Caki2 (cell line): ENCODE measurements around the gene CDH16. TPM values are rescaled to one million over a fixed set of nuclear protein-coding genes. Genes with fewer than 3 reads are reported as not detected.

Experiments used
- DNase-seq: peaks from one replicate; pipeline ENCODE4 v3.0.0-alpha.2; 2015; ENCODE audit warnings: low read depth
- in situ Hi-C: cut with HindIII; loops from 2 replicates; pipeline ENCODE4 v1.10.0; 2016; ENCODE audit warnings: low sequenced_read_pairs, low pct_unique_long_range_greater_than_20kb, mixed read lengths
- total RNA-seq: library from RNA; depleted of rRNA; stranded (reverse); fragments of >200 nt; shearing (Covaris generic); gene quantifications from 2 replicates; pipeline ENCODE4 v1.2.3, GENCODE V29; 2014; ENCODE audit warnings: low replicate concordance

The CDH16 gene
- total RNA-seq, 1 experiment from 2014 or later, result 56.1 TPM

DNA sequence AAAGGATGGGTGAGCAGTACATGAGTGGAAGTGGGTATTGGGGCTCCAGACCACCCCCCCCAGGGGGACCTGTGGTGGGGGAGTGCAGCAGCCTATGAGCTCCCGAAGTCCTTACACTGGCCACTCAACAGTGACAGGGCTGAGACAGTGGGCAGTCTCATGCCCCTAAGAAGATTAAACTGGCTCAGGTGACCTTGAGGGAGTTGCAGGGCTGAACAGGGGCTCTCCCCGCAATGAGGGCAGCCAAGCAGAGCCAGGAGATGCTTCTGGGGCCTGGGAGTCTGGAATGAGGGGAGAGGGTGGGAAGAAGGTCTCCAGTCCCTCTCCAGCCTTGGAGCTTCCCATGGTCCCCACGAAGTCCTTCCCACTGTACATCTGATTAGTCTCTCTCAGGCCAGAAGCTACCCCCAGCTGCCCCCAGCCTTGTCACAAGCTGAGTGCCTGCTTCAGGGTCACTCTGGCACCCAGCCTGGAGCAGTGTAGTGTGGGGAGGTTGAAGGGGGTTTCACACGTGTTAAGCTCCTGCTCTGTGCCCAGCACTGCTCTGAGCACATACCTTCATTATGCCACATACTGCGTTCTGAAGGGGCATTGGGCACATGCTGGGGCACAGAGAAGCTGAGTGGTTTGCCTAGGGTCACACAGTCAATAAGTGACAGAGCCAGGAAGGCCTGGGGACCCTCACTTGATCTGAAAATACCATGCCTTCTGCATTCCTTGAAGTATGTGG lies 1.0 kb upstream of the CDH16 start:
- DNase-seq, result no peak
- in situ Hi-C loops, result no loop called here

DNA sequence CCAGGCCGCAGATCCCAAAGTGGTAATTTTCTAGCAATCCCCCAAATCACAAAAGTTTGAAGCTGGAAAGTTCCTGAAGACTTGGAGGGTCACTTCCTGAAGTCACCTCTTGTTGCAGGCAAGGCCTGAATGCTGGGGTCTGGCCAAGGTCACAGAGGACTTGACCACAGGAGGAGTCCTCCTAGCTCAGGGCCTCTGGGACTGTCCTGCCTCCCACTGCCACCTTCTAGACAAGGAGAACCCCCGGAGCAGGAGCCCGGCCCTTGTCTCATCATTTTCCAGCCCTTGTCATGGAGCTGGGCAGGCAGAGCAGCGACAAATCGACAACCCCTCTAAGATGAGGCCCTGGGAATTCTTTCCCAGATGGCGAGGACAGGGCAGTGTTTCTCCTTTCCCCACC lies 330 bp downstream of the CDH16 start:
- DNase-seq, result no peak
- in situ Hi-C loops, result no loop called here

DNA sequence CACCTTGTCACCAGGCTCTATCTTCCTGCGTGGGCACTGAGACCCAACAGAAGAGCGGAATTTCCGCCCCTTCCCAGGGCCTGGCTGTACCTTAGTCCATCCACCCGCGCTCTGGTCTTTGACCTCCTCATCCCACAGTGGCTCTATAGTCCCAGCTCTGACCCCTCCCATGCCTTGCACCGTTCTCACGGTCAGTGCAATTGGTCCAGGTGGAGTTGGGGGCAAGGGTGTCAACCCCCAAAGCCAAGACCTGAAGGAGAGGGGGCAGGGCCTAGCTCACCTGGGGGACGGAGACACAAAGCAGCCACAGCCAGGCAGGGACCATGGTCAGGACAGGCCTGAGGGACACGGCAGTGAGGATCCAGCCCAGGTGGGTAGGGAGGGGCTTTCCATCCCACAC lies 944 bp downstream of the CDH16 start:
- no peak for DNase-seq
- in situ Hi-C loops, result no loop called here

DNA sequence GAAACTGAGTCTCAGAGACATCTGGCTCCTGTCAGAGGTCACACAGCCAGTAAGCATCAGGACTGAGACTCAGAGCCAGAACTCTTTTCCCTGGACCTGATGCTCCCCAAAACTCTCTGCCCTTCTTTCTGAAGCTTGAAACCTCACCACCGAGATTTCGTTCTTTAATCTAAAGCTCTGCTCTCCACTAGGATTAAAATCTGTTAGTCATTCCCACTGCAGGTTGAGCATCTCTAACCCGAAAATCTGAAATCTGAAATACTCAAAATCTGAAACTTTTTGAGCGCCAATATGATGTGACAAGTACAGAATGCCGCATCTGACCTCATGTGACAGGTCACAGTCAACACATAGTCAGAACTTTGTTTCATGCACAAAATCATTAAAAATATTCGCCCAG lies 2.2 kb downstream of the CDH16 start:
- in situ Hi-C loops, result no loop called here
- no peak for DNase-seq

DNA sequence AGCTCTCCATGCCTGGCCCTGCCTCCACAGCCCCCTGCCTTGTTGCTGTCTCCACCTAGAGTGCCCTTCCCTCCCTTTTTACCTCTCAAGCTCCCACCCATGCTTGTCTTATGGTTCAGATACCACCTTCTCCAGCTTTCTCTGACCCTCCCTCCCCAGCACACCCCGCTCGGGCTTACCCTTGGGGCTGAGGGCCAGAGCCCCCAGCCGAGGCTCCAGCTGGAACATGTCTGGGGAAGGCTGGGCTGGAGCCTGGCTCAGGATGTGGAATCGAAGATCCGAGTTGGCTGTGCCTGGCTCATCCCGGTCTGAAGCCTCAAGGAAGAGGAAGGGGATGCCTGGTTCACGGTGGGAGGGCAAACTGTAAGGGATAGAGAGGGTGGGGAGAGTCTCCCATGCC lies 3.6 kb downstream of the CDH16 start:
- in situ Hi-C loops, result no loop called here
- DNase-seq, result no peak

DNA sequence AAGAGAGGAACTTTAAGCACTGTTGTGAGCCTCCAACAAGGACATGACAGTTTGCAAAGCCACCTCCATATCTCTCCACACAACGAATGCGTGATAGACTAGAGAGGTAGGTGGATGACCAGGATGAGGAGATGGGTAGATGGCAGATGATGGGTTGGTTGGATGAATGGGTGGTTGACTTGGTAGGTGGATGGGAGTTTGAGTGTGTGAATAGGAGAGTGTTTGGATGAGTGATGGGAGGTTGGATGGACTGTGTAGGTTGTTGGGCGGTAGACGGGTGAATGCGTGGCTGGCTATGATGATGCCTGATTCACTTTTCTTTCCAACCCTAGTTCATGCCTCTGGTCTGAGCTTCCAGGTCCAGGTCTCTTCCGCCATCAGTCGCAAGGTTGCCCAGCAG lies 4.1 kb downstream of the CDH16 start:
- in situ Hi-C loops, result no loop called here
- DNase-seq, result no peak

DNA sequence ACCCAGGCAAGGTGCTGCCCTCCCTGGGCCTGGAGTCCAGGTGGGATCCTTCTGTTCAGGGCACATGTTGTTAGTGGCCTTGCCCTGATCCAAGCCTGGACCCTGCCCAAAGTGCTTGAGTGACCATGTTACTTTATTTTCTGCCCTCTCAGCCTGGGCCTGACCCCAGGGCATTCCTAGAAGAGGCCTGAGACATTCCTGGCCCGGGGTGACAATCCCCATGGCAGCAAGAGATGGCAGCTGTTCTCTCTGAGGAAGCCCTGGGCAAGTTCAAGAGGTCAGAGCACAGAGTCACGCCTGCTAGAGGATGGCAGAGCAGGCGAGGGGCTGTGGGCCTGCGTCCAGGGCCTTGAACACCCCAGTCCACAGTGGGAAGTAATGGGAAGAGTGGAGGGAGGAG lies 5.0 kb downstream of the CDH16 start:
- DNase-seq, result no peak
- in situ Hi-C loops, result no loop called here

DNA sequence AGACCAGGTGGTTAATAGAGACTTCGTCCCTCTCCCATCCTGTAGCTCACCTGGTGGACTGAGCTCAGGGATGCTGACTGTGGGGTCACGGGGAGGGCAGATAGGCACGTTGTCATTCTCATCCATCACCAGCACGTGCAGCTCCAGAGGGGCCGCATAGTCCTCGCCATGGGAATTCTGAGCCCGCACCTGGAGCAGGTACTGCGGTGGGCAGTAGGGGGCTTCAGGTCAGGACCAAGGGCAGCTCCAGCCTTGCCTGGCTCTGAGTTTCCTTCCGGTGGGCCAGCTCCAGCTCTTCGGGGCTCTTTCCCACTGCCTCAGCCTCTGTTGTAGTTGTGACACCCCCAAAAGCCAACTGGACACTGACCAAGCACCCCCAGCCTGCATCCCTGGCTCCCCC lies 5.6 kb downstream of the CDH16 start:
- in situ Hi-C loops, result no loop called here
- no peak for DNase-seq

DNA sequence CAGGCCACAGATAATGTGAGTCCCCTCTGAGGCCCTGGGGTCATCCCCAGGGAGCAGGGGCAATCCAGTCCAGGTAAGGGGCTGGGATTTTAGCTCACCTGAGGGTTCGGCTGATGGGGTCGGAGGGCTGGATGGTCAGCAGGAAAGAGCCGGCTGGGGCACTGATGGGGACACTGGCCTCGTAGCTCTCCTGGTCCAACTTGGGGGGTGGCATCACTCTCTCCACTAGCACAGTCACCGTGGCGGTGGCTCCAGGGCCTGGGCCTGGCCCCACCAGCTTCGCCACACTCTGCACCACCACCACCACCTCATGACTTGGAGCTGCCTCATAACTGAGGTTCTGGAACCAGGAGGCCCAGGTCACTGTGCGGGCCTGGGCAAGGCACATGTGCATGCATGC lies 6.9 kb downstream of the CDH16 start:
- no peak for DNase-seq
- in situ Hi-C loops, result no loop called here

DNA sequence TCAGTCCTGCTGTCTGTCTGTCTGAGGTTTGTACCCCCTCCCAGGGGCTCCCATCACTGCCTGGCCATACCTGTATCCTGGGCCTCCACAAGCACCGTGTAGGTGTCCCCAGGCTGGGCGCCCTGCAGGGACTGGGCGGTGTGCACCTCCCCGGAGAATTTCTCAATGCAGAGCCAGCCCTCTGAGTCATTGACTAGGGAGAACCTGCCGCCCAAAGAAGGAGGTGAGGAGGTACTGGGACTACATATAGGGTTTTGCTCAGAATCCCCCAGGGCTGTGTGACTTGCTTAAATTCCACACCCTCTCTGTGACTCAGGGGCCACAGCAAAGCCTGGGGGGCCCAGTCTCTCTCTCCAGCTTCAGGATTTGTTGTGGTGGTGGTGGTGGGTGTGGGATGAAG lies 7.6 kb downstream of the CDH16 start:
- no peak for DNase-seq
- in situ Hi-C loops, result no loop called here

DNA sequence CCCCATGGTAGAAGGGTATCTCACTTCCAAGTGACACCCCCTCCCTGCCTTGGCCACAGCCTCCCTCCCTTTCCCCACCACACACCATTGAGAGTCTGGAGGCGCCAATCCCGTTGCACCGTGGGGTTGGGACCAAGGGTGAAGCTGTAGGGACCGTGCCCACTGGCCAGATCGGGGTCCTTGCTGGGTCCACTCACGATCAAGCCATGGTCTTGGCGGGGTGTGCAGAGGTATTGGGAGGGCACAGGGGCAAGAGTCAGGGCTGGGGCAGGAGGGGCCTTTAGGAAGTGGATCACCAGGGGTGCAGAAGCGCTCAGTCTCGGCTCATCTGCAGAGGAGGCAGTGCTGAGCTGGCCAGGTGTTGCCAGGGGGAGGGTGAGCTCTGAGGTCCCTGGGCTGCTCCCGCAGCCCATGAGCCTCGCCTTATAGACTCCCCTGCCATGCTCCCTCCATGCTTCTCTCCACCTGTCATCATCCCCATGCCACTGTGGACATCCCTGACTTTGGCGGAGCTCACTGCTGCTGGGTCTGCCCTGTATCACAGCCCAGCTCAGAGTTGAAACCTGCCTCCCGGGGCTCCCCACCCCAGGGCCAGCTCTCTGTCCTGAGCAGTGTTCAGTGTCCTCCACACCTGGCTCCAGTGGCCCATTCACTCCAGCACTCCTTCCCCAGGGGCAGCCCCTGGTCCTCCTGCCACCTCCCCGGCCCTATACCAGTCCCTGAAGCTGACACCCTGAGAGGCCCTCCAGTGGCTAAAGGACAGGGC lies 8.3 kb downstream of the CDH16 start:
- in situ Hi-C loops, result no loop called here
- DNase-seq, result no peak

DNA sequence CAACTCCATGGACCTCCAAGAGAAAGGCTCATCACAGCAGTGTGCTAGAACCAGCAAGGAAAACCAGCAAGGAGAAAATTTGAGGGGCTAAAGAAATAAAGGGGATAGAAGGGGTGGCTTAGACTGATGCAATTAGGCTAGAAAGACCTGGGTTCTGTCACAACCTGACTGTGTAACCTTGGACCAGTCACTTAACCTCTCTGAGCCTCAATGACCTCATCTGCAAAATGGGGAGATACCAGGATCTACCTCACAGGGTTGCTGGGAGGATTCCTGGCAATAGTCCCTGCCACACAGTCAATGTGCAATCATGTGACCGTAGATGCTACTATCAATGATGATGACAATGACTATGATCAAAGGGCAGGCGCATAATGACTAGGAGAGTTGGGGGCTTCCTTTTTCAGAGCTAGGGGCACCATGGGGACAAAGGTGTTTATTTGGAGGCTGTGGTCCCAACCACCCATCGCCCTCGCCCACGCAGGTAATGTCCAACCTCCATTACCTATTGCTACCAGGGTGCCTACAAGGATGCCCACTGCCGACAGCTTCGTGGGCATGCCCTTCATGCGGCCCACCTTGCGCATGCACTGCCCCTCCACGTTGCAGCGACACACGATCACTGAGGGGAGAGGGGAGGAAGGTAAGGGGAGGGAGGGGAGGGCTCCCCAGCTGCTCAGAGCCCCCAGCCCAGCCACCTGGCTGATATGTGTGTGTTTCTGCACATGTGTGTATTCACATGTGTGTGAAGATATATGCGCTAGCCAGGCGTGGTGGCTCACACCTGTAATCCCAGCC lies 9.7 kb downstream of the CDH16 start:
- in situ Hi-C loops, result no loop called here
- no peak for DNase-seq

DNA sequence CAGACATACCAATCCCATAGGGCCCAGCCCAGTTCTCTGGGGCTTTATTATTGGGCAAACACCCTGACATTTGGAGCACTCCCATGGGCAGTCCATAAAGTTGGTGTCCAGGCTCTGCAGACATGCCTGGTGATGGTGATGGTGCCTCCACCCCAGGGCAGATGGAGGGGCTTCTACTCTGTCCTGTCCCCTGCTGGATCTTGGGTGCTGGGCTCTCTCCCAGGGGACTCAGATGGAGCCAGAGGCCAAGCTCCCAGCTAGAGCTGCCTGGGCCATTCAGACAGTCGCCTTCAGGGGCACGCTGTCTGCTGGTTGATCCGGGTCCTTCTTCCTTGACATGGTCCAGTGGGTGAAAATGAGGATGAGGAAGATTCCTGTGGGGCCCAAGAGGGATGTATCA lies 10.6 kb downstream of the CDH16 start:
- in situ Hi-C loops, result no loop called here
- DNase-seq, result no peak

DNA sequence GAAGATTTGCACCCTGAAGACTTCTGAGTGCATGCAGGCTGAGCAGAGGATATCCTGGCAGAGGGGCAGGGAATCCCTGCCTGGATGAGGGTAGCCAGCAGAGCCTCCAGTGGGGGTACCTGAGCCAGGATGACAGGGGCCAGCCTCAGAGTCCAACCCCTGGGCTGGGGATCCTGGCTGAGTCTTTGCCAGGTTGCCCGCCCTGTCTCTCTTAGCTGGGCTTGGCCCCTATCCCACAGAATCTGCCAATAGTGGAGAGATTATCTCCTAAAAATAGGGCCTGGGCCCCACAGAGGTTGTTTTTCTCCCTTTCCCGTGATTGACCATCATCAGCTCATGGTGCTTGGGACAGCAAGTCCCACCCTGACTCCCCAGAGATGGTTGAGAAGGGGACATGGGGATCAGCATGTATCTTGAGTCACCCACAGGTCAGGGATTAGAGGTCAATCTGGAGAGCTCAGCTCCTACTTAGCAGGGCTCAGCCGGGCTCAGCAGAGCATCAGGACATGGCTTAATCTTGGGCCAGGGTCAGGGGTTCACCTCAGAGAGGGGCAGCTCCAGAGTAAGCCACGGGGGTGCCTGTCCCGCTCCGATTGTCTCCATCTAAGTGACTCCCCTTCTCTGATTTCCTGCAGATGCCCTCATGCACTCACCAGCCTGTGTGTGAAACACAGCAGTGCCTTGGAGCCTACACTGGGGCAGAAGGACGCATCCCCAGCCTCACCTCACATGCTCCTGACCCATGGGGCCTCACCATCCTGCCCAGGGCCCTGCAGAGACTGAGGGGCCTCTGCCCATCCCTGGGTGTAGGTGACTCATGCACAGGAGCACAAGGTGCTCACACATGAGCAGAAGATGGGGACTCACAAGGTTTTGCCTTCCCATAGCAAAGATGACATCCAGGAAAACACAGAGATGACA lies 11.5 kb downstream of the CDH16 start:
- in situ Hi-C loops, result no loop called here
- no peak for DNase-seq

DNA sequence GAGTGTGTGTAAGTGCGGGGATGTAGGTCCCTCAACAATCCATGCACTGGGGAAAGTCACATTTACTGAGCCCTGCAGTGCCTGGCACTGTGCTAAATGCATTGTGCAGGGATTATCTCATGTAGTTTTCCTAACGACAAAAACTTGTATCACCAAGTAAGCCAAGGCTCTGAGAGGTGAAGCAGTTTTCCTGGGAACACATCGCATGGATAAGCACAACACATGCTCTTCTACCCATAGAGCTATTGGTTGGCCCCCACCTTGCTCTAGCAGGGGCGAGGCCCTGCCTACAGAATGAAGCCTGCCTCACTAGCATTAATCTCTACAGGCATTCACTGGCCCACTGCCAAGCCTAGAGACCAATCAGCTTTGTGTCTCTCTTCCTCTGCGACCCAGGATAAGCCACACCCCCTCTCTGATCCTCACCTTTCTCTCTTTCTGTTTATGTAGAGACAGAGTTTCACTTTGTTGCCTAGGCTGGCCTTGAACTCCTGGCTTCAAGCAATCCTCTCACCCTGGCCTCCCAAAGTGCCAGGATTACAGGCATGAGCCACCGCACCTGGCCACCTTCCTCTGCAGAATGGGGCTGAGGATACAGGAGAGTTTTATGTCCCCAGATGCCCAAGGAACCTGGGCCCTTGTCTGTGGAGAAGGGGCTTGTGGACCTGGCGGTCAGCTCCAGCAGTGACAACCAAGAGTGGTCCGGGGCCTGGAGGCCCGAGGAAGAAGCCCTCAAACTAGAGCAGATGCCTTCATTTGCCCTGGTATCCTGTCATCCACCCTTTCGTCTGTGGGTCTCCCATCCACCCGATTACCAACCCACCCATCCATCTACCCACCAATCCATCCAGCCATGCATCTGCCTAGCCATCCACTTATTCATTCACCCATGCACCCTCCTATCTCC lies 12.8 kb downstream of the CDH16 start:
- in situ Hi-C loops, result no loop called here
- DNase-seq, result peak; percentile 85

DNA sequence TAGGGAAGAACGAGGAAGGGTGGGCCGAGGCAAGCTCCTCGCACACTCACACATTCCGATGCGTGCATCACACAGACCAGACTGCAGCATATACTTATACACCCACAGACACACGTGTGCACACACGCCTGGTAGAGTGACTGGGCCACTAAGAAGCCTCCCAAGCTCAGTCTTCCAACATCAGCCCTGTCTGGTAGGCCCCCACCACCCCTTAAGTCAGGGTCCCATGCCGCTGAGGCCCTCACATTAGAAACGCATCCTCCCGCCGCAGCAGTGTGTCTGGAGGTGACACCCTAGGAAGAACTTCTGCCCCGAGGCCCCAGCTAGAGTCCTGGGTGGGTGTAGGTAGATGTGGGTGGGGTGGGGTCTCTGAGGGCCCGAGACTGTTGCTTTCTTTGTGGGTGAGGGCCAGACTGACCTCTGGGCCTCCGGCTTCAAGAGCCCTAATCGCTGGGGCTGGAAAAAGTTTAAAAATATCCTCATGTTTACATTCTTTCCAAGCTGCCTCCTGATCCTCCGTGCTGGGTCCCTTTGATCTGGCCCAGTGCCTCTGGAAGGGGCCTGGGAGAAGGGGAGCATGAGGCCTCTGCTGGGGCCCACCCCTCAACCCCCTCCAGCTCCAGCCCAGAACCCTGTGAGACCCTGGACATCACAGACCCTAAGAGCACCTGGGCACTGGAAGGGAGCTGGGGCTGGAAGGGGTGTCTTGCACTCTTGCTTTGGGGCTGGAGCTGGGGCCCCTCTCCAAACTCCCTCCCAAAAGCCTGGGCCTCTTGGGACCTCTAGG lies 13.6 kb downstream of the CDH16 start:
- no peak for DNase-seq
- in situ Hi-C loops, result no loop called here

DNA sequence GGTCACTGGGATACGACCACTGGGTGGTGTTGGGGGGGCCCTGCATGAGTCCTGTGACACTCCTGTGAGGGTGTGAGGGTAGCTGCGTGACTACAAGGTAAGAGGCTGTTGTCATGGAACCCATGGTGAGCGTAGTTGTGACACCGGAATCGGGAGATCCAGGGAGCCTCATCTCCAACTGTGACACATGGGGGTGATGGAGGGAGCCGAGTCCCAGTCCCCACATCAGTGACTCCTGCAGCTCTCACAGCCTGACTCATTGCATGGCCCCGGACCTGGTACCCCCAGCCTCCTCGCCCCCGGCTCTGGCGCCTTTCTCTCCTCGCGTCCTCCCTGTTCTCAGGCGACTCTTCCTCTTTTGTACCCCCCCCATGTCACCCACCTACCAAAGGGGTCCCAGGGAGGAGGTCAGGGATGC lies 14.2 kb downstream of the CDH16 start:
- DNase-seq, result no peak
- in situ Hi-C loops, result no loop called here
